Occipital lobe (tissue), 2 donors: ENCODE results near the gene TFAM. TPM values are rescaled to one million over a fixed set of nuclear protein-coding genes. Genes with fewer than 3 reads are reported as not detected.
A peak's percentile ranks its signal among the peaks of the same experiment; 100 is the strongest.

Experiments used
- DNase-seq: peaks from one replicate; lab custom pipeline; 2025; lab: John Stamatoyannopoulos, UW
- total RNA-seq: library from RNA; depleted of rRNA; stranded (reverse); fragments of >200 nt; gene quantifications from one replicate; pipeline ENCODE4 v1.2.3, GENCODE V29; 2014

TFAM gene
- total RNA-seq = 53.0 TPM

- DNase-seq = peak; percentile 93
Measured at GRCh38 chr10:58384999-58385783, at the start of gene TFAM. TSS of gene TFAM (plus strand) at chr10:58385410. CDS start at chr10:58385548, 138 bp downstream.

GRCh38 chr10:58336242-58336641 is 49.0 kb upstream of the TFAM start:
- no peak for DNase-seq

- no peak for DNase-seq
Measured at GRCh38 chr10:58341422-58341821, 43.8 kb upstream of the TFAM start.

GRCh38 chr10:58341947-58342346 is 43.3 kb upstream of the TFAM start:
- DNase-seq = no peak

DNA sequence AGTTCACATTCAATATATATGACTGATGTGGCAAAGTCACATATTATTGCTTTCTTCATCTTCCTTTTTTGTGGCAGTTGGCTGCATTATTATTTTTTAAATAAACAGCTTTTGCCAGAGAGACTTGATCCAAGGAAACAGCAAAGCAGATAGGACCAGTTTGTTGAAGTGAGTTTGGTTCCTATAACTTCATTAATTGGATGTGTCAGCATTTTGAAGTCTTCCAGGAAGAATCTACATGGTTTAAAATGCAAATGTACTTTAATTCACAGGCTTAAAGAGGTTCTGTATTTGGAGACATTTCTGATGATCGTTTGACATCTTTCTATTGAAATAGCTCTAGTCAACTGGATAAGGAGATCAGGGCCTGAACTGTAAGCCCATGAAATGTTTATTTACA is 37.2 kb upstream of the TFAM start:
- DNase-seq = no peak

GRCh38 chr10:58348571-58349033 is 36.6 kb upstream of the TFAM start:
- DNase-seq = no peak

DNA sequence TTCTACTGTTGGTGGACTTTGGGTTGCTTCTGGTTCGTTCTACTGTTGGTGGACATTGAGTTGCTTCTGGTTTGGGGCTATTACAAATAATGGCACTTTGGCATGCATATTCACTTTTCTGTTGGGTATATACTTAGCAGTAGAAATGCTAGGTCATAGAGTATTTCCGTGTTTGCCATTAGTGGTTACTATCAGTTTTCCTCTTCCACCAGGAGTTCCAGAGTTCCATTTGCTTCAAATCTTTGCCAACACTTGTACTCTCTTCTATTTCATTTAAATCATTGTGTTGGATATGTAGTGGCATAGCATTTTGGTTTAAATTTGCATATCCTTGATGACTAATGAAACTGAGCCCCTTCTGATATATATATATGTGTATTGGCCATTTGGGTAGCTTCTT is 35.2 kb upstream of the TFAM start:
- DNase-seq = no peak

DNA sequence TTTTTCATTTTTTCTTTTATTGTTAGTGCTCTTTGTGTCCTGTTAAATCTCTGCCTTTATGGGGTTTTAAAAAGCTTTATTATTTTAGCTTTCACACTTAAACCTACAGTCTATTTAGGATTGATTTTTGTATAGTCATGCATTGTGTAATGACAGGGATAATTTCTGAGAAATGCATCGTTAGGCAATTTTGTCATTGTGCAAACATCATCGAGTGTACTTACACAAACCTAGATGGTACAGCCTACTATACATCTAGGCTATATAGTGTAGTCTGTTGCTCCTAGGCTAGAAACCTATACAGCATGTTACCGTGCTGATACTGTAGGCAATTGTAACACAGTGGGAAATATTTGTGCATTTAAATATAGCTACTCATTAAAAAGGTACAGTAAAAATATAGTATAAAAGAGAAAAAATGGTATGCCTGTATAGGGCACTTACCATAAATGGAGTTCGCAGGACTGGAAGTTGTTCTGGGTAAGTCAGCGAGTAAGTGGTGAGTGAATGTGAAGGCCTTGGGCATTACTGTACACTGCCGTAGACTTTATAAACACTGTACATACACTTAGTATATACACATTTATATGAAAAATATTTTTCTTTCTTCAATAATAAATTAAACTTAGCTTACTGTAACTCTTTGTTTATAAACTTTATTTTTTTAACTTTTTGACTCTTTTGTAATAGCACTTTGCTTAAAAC is 34.4 kb upstream of the TFAM start:
- DNase-seq = no peak

GRCh38 chr10:58351616-58352578 is 33.3 kb upstream of the TFAM start:
- DNase-seq = no peak

DNA sequence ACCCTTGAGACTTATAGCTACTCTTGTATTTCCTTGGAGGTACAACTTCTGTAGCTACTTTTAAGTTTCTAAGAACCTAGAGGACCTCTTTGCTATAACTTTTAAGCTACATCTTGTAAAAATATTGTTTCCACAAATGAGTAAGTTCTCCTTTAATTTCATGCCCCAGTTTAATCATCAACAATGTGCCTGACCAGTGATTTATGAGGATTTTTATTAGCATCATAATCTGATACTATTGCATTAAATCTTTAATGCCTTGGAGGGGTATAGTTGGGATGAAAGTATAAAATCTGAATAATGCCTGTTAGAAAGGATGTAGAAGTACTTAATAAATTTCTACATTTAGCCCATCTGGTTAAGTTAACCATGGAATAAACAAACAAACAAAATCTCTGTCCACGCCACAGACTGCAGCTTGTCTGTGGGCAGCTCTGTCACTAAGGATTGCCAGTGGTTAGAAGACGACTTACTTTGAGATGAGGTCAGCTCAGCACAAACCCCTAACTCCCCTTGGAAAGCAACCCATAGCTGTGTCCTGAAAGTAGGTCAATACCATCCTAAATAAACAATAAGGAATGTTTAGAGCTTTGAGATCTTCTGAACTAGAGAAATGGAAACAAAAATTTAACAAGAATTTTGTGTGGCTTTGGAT is 32.1 kb upstream of the TFAM start:
- no peak for DNase-seq

DNA sequence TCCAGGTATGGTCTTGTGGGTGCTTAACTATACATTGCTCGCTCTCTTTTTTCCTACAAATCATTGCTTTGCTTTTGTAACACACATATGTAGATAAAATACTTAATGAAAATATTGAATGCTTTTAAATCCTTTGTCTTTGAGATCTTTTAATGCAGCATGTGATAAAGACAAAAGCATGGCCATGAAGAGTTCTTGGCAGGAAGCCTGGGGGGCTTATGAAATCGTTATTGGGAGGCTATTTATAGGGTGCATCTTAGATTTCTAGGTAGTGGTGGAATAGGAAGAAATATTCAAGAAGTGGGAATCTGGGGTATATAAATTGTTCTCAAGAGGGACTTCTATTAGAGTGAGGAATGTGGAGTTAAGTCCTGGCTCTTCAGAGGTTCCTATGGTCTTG is 28.5 kb upstream of the TFAM start:
- DNase-seq = no peak

GRCh38 chr10:58358314-58358933 is 26.8 kb upstream of the TFAM start:
- no peak for DNase-seq

GRCh38 chr10:58358947-58359346 is 26.3 kb upstream of the TFAM start:
- DNase-seq = no peak

DNA sequence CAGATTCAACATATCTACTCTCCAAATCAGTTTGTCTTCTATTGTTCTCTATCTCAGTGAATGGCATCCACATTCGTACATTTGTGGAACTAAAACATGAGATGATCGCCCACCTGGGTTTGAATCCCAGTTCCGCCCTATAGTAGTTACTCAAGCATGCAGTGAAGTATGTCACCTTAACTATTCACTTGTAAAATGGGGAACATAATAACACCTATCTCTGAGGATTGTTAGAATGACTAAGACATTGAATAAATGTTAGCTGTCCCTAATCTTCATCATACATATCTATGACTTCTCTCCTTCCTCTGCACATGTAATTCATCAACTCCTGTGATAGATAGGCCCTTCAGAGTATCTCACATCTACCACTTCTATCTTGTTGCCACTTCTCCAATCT is 25.7 kb upstream of the TFAM start:
- DNase-seq = no peak

DNA sequence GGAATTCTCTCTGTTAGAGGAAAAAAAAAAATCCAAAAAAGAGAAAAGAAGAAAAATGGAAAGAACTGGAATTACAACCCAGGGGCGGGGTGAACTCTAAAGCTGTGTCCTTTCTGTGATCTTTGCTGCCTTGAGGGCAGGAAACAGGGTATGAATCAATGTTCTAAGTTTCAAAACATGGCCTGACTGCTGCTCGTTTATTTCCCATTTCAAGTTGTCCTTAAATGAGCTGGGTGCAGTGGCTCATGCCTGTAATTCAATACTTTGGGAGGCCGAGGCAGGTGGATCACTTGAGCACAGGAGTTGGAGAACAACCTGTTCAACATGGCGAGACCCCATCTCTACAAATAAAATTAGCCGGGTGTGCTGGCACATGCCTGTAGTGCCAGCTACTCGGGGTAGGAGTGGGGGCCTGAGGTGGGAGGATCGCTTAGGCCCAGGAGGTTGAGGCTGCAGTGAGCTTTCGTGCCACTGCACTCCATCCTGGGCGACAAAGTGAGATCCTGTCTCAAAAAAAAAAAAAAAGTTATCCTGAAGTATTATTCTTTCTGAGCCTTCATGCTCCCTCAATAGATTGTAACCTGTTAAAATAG is 24.7 kb upstream of the TFAM start:
- DNase-seq = no peak

DNA sequence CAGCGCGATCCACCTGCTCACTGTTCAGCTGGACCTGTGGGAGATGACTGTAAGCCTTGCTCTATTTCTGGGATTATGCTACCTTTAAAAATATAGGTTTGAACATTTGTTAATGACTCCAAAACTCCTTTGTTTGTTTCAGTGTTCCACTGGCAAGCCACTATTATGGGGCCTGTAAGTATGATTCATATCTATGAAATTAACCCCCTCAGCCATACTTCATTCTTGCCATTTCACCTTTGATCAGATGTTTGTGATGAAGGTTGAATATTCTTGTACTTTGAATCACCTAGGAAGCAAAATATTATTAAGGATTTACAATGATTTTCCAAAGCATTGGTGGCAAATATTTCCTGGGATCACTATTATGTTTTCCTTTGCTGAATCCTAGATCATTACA is 23.9 kb upstream of the TFAM start:
- no peak for DNase-seq

DNA sequence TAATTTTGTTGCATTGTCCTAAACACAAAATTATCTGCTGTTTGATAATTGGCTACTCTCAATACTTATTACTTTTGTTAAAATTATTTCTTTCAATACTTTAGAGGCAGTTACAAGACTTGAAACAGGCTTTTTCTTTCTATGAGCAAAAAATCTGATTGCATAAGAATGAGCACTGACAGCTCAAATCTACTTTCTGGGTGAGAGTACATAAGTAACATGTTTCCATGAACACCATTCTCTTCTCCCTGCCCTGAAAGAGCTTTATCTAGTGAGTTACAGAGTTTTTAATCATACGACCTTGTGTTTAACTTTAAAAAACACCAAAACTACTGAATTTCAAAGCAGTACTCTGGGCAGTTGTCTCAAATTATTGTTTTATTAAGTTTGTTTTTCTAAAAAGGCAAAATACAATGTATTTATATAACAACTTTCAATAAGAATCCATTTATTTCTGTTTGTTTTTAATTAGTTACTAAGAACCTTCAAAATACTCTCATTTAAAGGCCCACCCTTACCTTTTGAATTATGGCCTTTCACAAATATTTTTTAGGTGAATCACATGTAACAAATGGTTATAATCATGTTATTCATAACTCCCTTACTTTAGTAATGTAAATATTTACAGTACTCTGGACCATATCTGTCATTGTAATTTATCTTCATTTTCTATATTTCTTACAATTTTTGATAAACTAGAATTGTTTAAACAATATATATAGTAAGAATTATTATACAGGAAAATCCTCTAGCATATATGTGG is 23.0 kb upstream of the TFAM start:
- no peak for DNase-seq

GRCh38 chr10:58367069-58367468 is 18.1 kb upstream of the TFAM start:
- no peak for DNase-seq

DNA sequence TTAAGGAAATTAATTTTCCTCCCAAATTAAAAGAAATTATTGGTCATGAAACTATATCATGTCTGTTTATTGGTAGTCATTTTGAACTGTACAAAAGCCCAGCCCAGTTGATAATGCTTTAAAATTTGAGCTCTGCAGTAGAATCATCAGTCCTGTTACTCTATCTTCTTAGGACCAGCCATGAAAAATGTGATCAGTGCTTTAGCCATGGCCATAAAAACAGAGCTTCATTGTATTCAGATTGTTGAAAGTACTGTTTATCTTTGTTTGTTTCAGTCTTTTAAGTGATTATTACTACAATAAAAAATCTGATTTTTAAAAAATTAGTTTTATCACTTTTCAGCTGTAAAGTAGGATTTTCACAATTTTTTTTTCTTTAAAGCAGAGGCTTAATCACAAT is 13.7 kb upstream of the TFAM start:
- DNase-seq = no peak
